ENCODE data around the gene RRP1B.
"Not testable (repeated sequence)": the region's sequence is repeated elsewhere in the genome, so short reads cannot be mapped to it uniquely, and the experiment has no call there.

Gene RRP1B

GRCh38 chr21:43659136-43660000, at the start of gene RRP1B, which contains the start of gene HSF2BP:
TSS of gene RRP1B (plus strand) at chr21:43659560. CDS start at chr21:43659665, 105 bp downstream.
TSS of gene HSF2BP (minus strand) at chr21:43659488. CDS start at chr21:43658096, 1,392 bp downstream.
- peak; percentile 75 for DNase-seq (ENCODE audit: low spot score)

- DNase-seq (ENCODE audit: low spot score): peak; percentile 13
Observed at GRCh38 chr21:43611598-43612369, 47.6 kb upstream of the RRP1B start.

- DNase-seq (ENCODE audit: low spot score): peak; percentile 54
Observed at GRCh38 chr21:43613755-43614638, 45.4 kb upstream of the RRP1B start.

GRCh38 chr21:43614839-43615238, 44.5 kb upstream of the RRP1B start:
- DNase-seq (ENCODE audit: low spot score): no peak

GRCh38 chr21:43616861-43617260, 42.5 kb upstream of the RRP1B start:
- not testable (repeated sequence) for DNase-seq (ENCODE audit: low spot score)

- no peak for DNase-seq (ENCODE audit: low spot score)
Observed at GRCh38 chr21:43618940-43619339, 40.4 kb upstream of the RRP1B start.

- no peak for DNase-seq (ENCODE audit: low spot score)
Observed at GRCh38 chr21:43619344-43619743, 40.0 kb upstream of the RRP1B start.

GRCh38 chr21:43619856-43620255, 39.5 kb upstream of the RRP1B start:
- no peak for DNase-seq (ENCODE audit: low spot score)

- no peak for DNase-seq (ENCODE audit: low spot score)
Observed at GRCh38 chr21:43622796-43623195, 36.6 kb upstream of the RRP1B start.

- no peak for DNase-seq (ENCODE audit: low spot score)
Observed at GRCh38 chr21:43623588-43623987, 35.8 kb upstream of the RRP1B start.

- DNase-seq (ENCODE audit: low spot score): no peak
Observed at GRCh38 chr21:43624339-43624738, 35.0 kb upstream of the RRP1B start.

- no peak for DNase-seq (ENCODE audit: low spot score)
Observed at GRCh38 chr21:43626390-43626789, 33.0 kb upstream of the RRP1B start.

- DNase-seq (ENCODE audit: low spot score): no peak
Observed at GRCh38 chr21:43627527-43627926, 31.8 kb upstream of the RRP1B start.

GRCh38 chr21:43631411-43632107, 27.8 kb upstream of the RRP1B start:
- DNase-seq (ENCODE audit: low spot score): no peak

GRCh38 chr21:43632373-43632905, 26.9 kb upstream of the RRP1B start:
- no peak for DNase-seq (ENCODE audit: low spot score)

- no peak for DNase-seq (ENCODE audit: low spot score)
Observed at GRCh38 chr21:43634618-43635017, 24.7 kb upstream of the RRP1B start.

GRCh38 chr21:43635436-43635835, 23.9 kb upstream of the RRP1B start:
- no peak for DNase-seq (ENCODE audit: low spot score)

GRCh38 chr21:43637530-43638158, 21.7 kb upstream of the RRP1B start:
- DNase-seq (ENCODE audit: low spot score): no peak

- DNase-seq (ENCODE audit: low spot score): no peak
Observed at GRCh38 chr21:43639470-43640353, 19.6 kb upstream of the RRP1B start.

GRCh38 chr21:43640400-43640799, 19.0 kb upstream of the RRP1B start:
- no peak for DNase-seq (ENCODE audit: low spot score)

All from activated CD4-positive, alpha-beta T cell treated with anti-CD3 and anti-CD28 coated beads, Interleukin-2, Interleukin-4, amounts not matched to agents 100 ng/mL and 50 ng/mL, durations not matched to agents 16 hours and 8 hours (primary cell).